Fibroblast of lung (primary cell): ENCODE measurements around the gene CRHR1. TPM values are rescaled to one million over a fixed set of nuclear protein-coding genes. Genes with fewer than 3 reads are reported as not detected.

Experiments used
- DNase-seq, 2 donors: peaks; one replicate each; pipeline versions ENCODE4 v3.0.0 to v3.0.0-alpha.2; 2010; ENCODE audit warnings: low read depth in 2 of 2
- H2AFZ ChIP-seq: 2 replicates; pipeline ENCODE4 v1.5.1; 2012; ENCODE audit warnings: low read length, control low read depth, inconsistent platforms
- H3K27ac ChIP-seq: 2 replicates; pipeline ENCODE4 v1.5.1; 2011; ENCODE audit warnings: low read length, control low read depth; ENCODE audit not compliant: insufficient read depth
- H3K27me3 ChIP-seq: 2 replicates; pipeline ENCODE4 v1.5.1; 2011; ENCODE audit warnings: mild to moderate bottlenecking, low read length; ENCODE audit not compliant: control insufficient read depth, insufficient read depth
- H3K36me3 ChIP-seq: 2 replicates; pipeline ENCODE4 v1.5.1; 2011; ENCODE audit warnings: low read length; ENCODE audit not compliant: control insufficient read depth, insufficient read depth
- H3K4me1 ChIP-seq: 2 replicates; pipeline ENCODE4 v1.5.1; 2011; ENCODE audit warnings: low read length; ENCODE audit not compliant: control insufficient read depth, insufficient read depth; ENCODE audit errors: extremely low read depth
- H3K4me2 ChIP-seq: 2 replicates; pipeline ENCODE4 v1.5.1; 2011; ENCODE audit warnings: low read length, control low read depth; ENCODE audit not compliant: insufficient read depth; ENCODE audit errors: extremely low read depth
- H3K4me3 ChIP-seq, 4 experiments: fragments of 200-600 bp in 1 of 4; sonication (generic) in 1 of 4; replicated peaks in 1 of 4; 2 replicates each; pipeline ENCODE4 v1.5.1; 2011 to 2016; ENCODE audit warnings: low read length in 4 of 4, low read depth in 3 of 4, mild to moderate bottlenecking in 3 of 4, control low read depth in 2 of 4, inconsistent platforms in 1 of 4, mixed read lengths in 1 of 4; ENCODE audit not compliant: insufficient read depth in 1 of 4; ENCODE audit errors: control extremely low read depth in 1 of 4
- H3K79me2 ChIP-seq: 2 replicates; pipeline ENCODE4 v1.5.1; 2012; ENCODE audit warnings: mild to moderate bottlenecking, low read length, inconsistent platforms; ENCODE audit not compliant: control insufficient read depth, insufficient read depth
- H3K9ac ChIP-seq: 2 replicates; pipeline ENCODE4 v1.5.1; 2011; ENCODE audit warnings: mild to moderate bottlenecking, low read length, control low read depth; ENCODE audit not compliant: insufficient read depth
- H3K9me3 ChIP-seq: 2 replicates; pipeline ENCODE4 v1.5.1; 2012; ENCODE audit warnings: low read depth, low read length; ENCODE audit not compliant: control insufficient read depth, insufficient read depth
- H4K20me1 ChIP-seq: 2 replicates; pipeline ENCODE4 v1.5.1; 2011; ENCODE audit warnings: low read length; ENCODE audit not compliant: control insufficient read depth, insufficient read depth; ENCODE audit errors: extremely low read depth
- EZH2 ChIP-seq: IDR thresholded peaks from 2 replicates; pipeline ENCODE4 v1.5.1; 2012; ENCODE audit warnings: low read length, control low read depth, mild to moderate bottlenecking; ENCODE audit errors: missing control alignments
- polyA plus RNA-seq, 2 donors: library from polyadenylated mRNA; depleted of rRNA in 1 of 2; stranded (reverse) in 1 of 2; unstranded in 1 of 2; fragments of >200 nt; gene quantifications; 2 replicates each; pipeline ENCODE4 v1.2.1, GENCODE V29; 2011 to 2012; ENCODE audit warnings: missing spikeins in 1 of 2
- total RNA-seq: library from RNA; depleted of rRNA; stranded (reverse); fragments of >200 nt; gene quantifications from 2 replicates; pipeline ENCODE4 v1.2.1, GENCODE V29; 2014
- TF ChIP-seq, protein P1 (sequence below), 2 donors: IDR thresholded peaks in 1 of 2; conservative IDR thresholded peaks in 1 of 2; 1 replicate in 1 of 2; 2 replicates in 1 of 2; pipeline ENCODE4 v1.5.1; 2011 to 2012; ENCODE audit warnings: low read length in 2 of 2, control low read depth in 1 of 2, inconsistent platforms in 1 of 2, low read depth in 1 of 2, mild to moderate bottlenecking in 1 of 2

CRHR1 gene
- total and polyA plus RNA-seq, 2 donors (not counting 1 experiment from before 2014, with no cell fraction given): not detected

DNA sequence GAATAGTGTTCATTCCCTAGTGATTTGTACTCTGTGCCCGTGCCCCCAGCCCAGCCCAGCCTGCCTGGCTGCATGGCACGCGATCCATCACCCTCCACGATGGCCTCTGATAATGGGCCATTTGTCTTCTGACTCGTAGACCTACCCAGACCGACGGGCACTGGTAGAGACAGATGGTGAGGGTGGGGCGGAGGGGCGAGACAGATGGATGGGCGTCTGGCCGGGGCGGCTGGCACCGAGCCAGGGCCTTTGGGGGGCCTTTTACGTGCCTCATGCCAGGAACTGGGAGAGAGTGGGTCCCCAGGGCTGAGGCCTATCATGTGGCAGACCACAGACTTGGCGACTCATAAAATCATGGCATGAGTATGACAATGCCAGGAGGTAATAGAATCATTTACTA is 25.4 kb downstream of the CRHR1 start:
- no peaks in the 10 kb centered on the region for H3K27me3 ChIP-seq
- H3K36me3 ChIP-seq: no peaks in the 10 kb centered on the region
- no peaks in the 10 kb centered on the region for H3K9me3 ChIP-seq
- H3K27ac ChIP-seq: no peak overlapping the region
- H3K4me3 ChIP-seq: no peak overlapping the region
- H3K4me2 ChIP-seq: no peak overlapping the region
- H2AFZ ChIP-seq: no peak overlapping the region
- H3K9ac ChIP-seq: no peak overlapping the region
- TF ChIP-seq, protein P1, sequence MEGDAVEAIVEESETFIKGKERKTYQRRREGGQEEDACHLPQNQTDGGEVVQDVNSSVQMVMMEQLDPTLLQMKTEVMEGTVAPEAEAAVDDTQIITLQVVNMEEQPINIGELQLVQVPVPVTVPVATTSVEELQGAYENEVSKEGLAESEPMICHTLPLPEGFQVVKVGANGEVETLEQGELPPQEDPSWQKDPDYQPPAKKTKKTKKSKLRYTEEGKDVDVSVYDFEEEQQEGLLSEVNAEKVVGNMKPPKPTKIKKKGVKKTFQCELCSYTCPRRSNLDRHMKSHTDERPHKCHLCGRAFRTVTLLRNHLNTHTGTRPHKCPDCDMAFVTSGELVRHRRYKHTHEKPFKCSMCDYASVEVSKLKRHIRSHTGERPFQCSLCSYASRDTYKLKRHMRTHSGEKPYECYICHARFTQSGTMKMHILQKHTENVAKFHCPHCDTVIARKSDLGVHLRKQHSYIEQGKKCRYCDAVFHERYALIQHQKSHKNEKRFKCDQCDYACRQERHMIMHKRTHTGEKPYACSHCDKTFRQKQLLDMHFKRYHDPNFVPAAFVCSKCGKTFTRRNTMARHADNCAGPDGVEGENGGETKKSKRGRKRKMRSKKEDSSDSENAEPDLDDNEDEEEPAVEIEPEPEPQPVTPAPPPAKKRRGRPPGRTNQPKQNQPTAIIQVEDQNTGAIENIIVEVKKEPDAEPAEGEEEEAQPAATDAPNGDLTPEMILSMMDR (conservative IDR thresholded peaks at IDR 0.05 in 1 of 2, IDR thresholded peaks at IDR 0.05 in 1 of 2; ENCODE audit: low read depth in 1 of 2, low read length in 2 of 2): no peak
- TF ChIP-seq EZH2: no peak
- no peak for DNase-seq
- no peaks in the 10 kb centered on the region for H3K4me1 ChIP-seq
- no peaks in the 10 kb centered on the region for H3K79me2 ChIP-seq
- H4K20me1 ChIP-seq: no peaks in the 10 kb centered on the region

DNA sequence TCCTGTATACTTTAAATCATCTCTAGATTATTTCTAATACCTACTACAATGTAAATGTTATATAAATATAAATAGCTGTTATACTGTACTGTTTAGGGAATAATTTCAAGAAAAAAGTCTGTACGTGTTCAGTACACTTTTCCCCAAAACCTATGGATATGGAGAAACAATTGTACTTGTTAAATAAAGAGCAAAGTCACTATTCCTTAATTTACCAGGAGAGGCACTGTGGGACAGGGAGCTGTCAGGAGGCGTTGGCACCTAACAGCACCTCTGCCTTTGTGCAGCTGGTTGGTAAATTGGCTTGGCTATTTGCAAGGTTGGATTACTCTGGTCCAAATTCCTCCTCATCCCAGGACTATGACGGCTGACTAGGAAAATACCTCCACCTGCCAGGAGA is 28.0 kb downstream of the CRHR1 start:
- H3K36me3 ChIP-seq: no peaks in the 10 kb centered on the region
- TF ChIP-seq, protein P1 (conservative IDR thresholded peaks at IDR 0.05 in 1 of 2, IDR thresholded peaks at IDR 0.05 in 1 of 2; ENCODE audit: low read depth in 1 of 2, low read length in 2 of 2): peak in 1 of 2 donors; percentile 19
- no peak for TF ChIP-seq EZH2
- H3K4me3 ChIP-seq: no peak overlapping the region
- no peaks in the 10 kb centered on the region for H3K79me2 ChIP-seq
- peak; percentile 5 to 16 for DNase-seq
- no peaks in the 10 kb centered on the region for H3K4me1 ChIP-seq
- no peaks in the 10 kb centered on the region for H3K27me3 ChIP-seq
- no peak overlapping the region for H2AFZ ChIP-seq
- H3K27ac ChIP-seq: no peak overlapping the region
- H3K4me2 ChIP-seq: no peak overlapping the region
- no peaks in the 10 kb centered on the region for H4K20me1 ChIP-seq
- H3K9ac ChIP-seq: no peak overlapping the region
- no peaks in the 10 kb centered on the region for H3K9me3 ChIP-seq

DNA sequence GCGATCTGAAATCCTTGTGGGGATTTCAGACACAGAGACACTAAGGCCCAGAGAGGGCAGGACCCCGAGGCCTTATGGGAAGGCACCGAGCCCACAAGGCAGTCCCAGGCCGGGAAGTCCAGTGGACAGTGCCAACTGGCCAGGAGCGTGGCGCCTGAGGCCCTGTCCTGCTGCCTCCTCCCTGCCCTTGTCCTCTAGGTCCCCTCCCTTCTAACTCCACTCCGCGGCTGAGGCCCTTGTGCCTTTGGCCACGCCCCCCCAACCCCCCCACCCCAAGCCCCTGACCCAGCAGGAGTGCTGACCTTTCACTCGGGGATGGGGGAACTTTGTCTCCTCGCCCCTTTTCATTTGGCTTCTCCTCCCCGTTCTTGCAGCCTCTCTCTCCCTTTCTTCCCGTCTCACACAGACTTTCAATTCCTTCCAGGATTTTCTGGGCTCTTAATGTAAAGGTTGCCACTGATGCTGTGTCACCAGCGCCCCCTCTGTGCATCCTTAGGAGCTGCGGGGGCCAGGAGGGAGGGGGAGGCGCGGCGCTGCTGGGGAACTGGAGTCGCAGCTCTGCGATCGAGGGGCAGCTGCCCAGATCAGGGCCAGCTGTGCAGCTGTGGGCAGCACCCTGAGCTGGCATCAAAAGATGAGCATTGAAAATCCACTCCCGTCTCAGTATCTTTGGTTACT is 29.1 kb downstream of the CRHR1 start:
- Histone ChIP-seq H3K79me2 (no peaks in the 10 kb centered on the region), H3K27me3 (no peaks in the 10 kb centered on the region), H3K9ac (no peak overlapping the region), H3K9me3 (no peaks in the 10 kb centered on the region), H3K4me1 (no peaks in the 10 kb centered on the region), H2AFZ (no peak overlapping the region), H3K27ac (no peak overlapping the region), H3K4me2 (no peak overlapping the region), H3K4me3 (no peak overlapping the region), H4K20me1 (no peaks in the 10 kb centered on the region), H3K36me3 (no peaks in the 10 kb centered on the region)
- no peak for DNase-seq
- no peak for TF ChIP-seq EZH2
- TF ChIP-seq, protein P1 (conservative IDR thresholded peaks at IDR 0.05 in 1 of 2, IDR thresholded peaks at IDR 0.05 in 1 of 2; ENCODE audit: low read depth in 1 of 2, low read length in 2 of 2): peak in 1 of 2 donors; percentile 18
